ENCODE measurements around the gene FCER2.
"Not testable (repeated sequence)": the region's sequence is repeated elsewhere in the genome, so short reads cannot be mapped to it uniquely, and the experiment has no call there.

FCER2 gene

GRCh38 chr19:7701654-7702457 is at the start of gene FCER2:
Gene FCER2 (minus strand): TSS chr19:7702131. CDS start chr19:7699760, 2,371 bp downstream.
- DNase-seq (ENCODE audit: low read depth in 2 of 2): no peak

- DNase-seq (ENCODE audit: low read depth in 2 of 2): no peak
Observed at GRCh38 chr19:7751157-7751783, 49.3 kb upstream of the FCER2 start.

DNA sequence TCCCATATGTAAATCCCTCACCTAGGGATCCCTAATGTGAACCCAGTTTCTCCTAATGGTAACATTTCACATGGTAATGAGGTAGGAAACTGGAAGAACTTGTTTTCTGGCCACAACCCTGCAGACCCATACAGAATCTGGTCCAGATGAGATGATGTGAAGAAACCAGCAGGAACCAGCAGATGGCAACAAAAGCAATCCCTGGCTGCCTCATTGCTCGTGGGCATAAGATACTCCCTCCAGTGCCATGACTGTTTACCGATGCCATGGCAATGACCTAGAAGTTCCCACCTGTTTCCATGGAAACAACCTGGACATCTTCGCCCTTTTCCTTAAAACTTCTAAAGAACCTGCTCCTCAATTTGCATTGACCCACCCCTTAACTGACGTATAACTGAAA is 46.8 kb upstream of the FCER2 start:
- DNase-seq (ENCODE audit: low read depth in 2 of 2): no peak

- no peak for DNase-seq (ENCODE audit: low read depth in 2 of 2)
Observed at GRCh38 chr19:7748171-7748570, 46.2 kb upstream of the FCER2 start.

DNA sequence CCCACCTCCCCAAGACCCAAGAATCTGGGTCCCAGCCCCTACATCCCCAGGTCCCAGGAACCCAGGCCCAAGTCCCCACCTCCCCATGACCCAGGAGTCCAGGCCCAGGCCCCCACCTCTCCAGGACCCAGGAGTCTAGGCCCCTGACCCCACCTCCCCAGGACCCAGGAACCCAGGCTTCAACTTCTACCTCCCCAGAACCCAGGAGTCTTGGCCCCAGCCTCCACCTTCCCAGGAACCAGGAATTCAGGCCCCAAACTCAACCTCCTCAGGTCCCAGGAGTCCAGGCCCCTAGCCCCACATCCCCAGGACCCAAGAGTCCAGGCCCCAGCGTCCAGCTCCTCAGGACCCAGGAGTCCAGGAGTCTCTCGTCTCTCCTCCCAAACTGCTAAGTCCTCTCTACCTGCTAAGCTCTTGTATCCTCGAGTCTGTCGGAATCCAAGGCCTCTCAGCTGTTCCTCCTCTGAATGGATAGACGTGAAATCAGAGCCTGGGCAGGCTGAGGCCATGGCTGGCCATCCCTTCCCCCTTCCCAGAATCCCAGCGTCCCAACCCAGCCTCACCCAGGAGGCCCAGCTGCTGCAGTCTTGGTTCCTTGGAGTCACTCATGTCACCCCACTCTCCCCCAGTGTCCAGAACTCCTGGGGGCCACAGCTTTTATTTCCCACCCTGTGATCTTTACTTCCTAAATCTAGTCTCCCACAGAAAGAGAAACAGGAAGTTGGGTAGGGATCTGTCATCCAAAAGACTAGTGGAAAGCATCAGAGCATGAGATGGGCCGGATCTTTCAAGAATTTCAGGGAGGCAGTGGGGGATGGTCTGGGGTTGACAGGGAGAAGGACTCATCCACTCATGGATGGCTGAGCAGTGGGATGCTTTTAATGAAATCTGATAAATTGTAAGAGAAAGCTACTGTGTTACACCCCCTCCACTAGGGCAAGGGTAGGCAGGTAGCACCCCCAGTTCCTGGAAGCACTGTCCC is 45.3 kb upstream of the FCER2 start, which contains the start of gene CD209:
Gene CD209 (minus strand): TSS at position 632 of the 982 bp plus-strand sequence. CDS start 23 bp downstream, at position 609.
- DNase-seq (ENCODE audit: low read depth in 2 of 2): no peak

DNA sequence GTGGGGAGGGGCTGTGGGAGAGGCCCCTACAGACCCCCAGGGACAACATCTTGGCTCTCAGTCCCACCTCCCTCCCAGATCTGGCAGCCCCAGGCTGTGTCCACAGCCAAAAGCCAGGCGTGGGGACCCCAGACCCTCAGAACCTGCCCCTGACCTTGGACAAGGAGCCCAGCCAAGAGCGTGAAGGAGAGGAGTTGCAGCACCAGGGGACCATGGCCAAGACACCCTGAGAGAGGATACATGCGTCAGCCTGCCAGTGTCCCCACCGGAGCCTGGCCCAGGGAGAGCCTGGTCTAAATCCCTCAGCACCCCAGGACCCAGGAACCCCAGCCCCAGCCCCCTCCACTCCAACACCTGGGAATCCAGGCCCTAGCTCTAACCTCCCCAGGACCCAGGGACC is 44.4 kb upstream of the FCER2 start:
- not testable (repeated sequence) for DNase-seq (ENCODE audit: low read depth in 2 of 2)

- no peak for DNase-seq (ENCODE audit: low read depth in 2 of 2)
Observed at GRCh38 chr19:7744871-7745650, 43.1 kb upstream of the FCER2 start.

DNA sequence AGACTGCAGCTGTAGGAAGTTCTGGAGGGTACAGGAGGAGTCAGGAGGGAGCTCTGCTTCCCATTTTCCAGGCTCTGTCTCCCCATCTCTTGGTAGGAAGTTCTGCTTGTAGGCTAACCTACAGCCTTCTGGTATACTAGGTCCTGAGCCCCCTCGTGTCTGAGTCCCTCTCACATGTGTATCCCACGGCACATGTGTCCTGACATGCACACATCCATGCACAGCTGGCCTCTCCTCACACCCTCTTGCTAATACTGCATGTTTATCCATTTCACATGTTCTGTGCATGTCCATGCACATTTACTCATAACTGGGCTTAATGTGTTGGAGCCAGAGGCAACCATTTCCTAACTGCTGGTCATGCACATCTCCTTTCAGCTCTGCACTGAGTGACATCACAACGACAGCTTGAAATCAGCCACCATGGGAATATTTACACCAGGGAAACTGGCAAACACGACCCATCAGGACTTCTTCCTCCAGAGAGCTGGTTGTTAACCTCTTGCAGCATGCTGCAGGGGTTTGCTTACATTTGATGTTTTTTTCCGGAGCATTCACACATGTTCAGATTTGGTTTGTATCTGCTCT is 42.4 kb upstream of the FCER2 start:
- DNase-seq (ENCODE audit: low read depth in 2 of 2): no peak

GRCh38 chr19:7743425-7743841 is 41.5 kb upstream of the FCER2 start:
- no peak for DNase-seq (ENCODE audit: low read depth in 2 of 2)

DNA sequence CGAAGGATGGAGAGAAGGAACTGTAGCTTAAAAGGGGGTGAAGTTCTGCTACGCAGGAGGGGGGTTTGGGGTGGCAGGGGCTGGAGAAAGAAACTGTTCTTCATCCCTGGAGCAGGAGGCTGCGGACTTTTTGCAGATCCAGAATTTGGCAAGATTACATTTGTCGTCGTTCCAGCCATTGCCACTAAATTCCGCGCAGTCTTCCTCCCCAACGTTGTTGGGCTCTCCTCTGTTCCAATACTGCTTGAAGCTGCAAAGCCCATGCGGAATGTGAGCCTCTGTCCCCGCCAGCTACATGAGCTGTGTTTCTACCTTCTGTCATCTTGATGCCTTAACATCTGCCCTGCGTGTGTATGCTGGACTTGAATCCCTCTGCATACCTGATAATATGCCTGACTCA is 41.1 kb upstream of the FCER2 start:
- no peak for DNase-seq (ENCODE audit: low read depth in 2 of 2)

DNA sequence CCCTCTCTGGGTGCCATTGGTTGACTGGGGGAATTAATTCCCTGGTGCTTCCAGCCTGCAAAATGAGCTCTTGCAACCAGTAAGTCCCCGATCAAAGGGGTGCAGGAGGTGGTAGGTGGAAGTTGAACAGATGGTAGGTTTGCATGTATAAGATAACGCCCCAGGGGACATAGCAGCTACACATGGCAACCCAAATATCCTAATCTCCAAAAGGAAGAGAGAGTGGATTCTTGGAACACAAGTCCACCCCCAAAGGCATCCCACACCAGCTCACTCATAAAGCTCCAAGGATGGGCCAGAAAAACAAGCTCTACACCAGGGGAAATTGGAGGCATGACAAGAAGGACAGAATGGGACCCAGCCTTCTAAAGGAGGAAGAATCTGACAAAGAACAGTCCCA is 40.6 kb upstream of the FCER2 start:
- DNase-seq (ENCODE audit: low read depth in 2 of 2): no peak

- no peak for DNase-seq (ENCODE audit: low read depth in 2 of 2)
Observed at GRCh38 chr19:7740682-7741054, 38.7 kb upstream of the FCER2 start.

DNA sequence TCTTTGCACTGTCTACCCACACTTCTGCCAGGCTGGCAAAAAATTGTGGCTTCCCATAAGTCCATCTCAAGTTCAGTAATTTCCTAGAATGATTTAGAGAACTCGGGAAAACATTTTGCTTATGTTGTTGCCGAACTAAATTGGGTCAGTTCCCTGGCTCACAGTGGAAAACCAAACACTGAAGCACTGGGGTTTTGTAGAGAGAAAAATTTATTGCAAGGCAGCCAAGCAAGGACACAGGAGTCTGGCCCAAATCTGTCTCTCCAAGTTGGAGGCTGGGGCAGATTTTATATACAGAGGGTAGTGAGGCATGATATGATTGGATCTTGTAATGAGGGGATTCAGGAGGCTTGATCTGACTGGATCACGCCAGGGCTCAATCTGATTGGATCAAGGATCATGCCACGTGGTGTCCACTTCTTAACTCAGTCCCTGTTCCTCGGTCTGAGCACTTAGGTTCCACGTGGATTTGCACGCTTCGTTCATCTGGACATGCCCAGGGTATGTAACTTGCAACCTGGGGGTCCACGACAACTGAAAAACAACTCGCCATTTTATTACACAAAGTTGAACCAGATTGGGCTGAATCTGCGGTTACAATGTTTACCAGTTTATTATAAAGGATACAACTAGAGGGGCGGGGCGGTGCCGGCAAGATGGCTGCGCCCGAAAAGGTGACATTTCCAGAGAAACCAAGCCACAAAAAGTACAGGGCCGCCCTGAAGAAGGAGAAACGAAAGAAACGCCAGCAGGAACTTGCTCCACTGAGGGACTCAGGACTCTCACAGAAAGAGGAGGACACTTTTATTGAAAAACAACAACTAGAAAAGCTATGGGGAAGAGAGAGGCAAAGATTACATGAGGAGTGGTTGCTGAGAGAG is 38.1 kb upstream of the FCER2 start:
- no peak for DNase-seq (ENCODE audit: low read depth in 2 of 2)

GRCh38 chr19:7739211-7739755 is 37.4 kb upstream of the FCER2 start:
- no peak for DNase-seq (ENCODE audit: low read depth in 2 of 2)

- DNase-seq (ENCODE audit: low read depth in 2 of 2): no peak
Observed at GRCh38 chr19:7738023-7738422, 36.1 kb upstream of the FCER2 start.

- DNase-seq (ENCODE audit: low read depth in 2 of 2): no peak
Observed at GRCh38 chr19:7737215-7737614, 35.3 kb upstream of the FCER2 start.

DNA sequence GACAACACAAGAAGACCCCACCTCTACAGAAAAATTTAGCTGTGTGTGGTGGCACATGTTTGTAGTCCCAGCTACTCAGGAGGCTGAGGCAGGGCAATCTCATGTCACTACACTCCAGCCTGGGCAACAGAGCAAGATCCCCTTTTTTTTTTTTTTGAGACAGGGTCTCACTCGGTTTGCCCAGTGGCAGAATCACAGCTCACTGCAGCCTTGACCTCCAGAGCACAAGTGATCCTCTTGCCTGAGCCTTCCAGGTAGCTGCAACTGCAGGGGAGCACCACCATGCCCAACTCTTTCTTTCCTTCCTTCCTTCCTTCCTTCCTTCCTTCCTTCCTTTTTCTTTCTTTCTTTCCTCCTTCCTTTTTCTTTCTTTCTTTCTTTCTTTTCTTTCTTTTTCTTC is 34.2 kb upstream of the FCER2 start:
- DNase-seq (ENCODE audit: low read depth in 2 of 2): no peak

DNA sequence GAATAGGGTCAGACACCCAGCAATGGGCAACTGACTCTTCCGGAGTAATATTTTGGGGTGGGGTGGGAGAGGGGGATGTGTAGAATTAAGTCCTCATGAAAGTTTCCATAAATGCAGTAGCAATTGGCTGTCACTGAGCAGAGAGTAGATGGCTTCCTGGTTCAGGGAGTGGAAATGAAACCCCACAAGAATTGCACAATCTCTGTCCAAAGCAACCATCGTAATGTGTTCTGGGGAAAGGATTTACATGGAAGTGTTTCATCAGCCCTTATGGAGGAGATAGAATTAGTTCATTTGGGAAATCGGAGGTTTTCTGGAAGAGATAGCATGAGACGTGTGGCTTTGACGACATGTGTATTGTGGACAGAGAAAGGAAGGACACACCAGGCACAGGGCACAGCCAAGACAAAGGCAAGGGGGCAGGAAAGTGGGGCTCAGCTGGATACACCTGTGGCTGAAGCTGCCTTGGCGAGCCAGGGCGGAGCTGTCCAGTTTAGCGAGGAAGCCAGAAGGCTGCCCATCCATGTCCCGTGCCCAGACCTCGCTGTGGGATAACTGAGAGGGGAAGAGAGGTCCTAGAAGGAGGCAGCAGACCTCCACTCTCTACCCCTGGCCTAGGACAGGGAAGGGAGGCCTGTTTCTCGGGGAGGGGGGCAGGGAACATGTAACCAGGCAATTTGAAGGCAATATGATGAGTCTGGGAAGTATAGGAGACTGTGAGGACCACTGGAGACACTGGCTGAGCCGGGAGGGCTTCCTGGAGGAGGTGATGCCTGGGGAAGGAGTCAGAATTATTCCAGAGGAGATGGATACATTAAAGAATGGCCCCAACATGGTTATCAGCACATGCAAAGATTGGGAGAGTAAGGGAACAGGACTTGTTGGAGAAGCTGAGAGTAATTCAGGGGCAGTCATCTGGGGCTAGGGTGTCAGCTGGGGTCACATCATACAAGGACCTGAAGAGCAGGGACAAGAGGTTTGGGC is 32.6 kb upstream of the FCER2 start:
- no peak for DNase-seq (ENCODE audit: low read depth in 2 of 2)

All from fibroblast of skin of left quadriceps (primary cell).